NCI-H146 treated with DMSO at 0.1 percent for 48 hours (cell line): ENCODE measurements around the gene ACVR2A.

Experiments used
- DNase-seq: peaks from one replicate; lab custom pipeline; 2025; ENCODE audit not compliant: unreplicated experiment; lab: John Stamatoyannopoulos, UW

ACVR2A gene

DNA sequence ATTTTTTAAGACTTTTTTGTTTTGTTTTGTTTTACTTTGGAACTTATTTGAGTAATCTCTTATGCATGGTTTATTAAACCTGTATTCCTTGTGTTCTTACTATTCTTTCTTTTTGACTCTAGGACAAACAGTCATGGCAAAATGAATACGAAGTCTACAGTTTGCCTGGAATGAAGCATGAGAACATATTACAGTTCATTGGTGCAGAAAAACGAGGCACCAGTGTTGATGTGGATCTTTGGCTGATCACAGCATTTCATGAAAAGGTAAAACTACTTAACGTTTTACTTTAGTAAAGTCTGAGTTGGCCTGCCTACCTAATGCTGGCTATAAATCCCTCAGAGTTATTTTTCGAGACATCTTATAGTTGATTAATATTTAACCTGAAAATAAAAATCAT, 72.3 kb downstream of the ACVR2A start:
- no peak for DNase-seq

DNA sequence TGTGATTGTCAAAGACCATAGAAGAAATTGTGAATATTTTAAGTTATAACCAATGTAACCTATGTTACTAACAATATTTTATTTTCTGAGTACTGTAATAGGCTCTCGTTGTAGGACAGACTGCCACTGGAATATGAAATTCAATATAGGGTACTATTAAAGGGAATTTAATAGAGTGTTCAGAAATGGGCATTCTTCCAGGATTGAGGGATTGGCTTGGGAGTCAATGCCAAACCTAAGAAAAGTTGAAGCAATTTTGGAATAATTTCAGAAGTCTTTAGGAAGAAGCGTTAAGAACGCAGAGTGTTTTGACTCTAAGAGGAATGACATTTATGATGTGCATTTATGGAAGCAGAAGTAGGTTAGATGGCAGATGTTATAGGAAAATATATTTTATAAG, 79.0 kb downstream of the ACVR2A start:
- DNase-seq, result no peak

DNA sequence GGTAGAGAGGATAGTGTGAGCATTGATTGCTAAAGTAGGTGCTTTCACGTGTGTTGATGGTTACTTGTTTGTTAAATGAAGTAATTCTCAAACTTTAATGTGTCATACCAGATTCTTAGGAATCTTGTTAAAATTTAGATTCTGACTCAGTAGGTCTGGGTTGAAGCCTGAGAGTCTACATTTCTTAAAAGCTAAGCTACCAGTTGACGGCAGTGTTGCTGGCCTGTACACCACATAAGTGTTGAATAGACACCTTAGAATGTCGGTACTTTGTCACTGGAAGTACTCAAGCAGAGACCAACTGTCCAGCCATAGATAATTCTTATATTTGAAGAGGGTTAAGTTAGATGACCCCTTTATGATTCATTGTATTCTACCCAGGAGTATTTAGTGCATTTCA, 79.8 kb downstream of the ACVR2A start:
- DNase-seq, result no peak

DNA sequence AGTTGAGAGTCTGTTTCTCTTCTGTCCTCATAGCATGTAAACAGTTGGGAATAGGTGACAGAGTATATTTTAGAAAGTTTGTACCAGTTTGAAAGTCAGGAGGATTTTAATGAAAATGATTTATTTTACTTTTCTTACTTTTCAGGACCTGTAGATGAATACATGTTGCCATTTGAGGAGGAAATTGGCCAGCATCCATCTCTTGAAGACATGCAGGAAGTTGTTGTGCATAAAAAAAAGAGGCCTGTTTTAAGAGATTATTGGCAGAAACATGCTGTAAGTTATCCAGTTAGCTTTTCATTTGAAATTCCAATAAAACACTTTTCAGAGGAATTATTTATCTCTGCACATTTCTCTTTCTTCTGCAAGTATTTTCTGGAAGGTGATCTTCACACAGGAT, 81.1 kb downstream of the ACVR2A start:
- DNase-seq, result no peak

DNA sequence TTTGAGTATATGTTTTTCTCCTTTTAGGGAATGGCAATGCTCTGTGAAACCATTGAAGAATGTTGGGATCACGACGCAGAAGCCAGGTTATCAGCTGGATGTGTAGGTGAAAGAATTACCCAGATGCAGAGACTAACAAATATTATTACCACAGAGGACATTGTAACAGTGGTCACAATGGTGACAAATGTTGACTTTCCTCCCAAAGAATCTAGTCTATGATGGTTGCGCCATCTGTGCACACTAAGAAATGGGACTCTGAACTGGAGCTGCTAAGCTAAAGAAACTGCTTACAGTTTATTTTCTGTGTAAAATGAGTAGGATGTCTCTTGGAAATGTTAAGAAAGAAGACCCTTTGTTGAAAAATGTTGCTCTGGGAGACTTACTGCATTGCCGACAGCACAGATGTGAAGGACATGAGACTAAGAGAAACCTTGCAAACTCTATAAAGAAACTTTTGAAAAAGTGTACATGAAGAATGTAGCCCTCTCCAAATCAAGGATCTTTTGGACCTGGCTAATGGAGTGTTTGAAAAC, 82.3 kb downstream of the ACVR2A start:
- no peak for DNase-seq

DNA sequence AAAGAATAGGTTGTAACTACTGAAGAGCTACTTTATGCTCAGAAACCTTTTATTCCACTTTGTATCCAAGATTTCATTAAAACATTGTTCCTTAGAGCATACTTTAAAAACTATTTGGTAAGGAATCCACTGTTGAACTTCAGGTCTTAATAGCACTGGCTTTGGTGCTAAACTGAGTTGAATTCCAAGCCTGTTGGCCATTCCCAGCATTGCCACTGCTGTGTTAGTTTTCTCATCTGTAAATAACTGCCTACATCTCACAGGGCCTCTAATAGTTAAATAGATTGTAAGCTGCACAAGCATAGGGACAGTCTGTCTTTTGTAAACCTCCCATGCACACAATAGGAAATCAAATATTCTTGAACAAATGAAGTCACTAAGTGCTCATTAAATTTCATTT, 89.1 kb downstream of the ACVR2A start:
- DNase-seq, result no peak

DNA sequence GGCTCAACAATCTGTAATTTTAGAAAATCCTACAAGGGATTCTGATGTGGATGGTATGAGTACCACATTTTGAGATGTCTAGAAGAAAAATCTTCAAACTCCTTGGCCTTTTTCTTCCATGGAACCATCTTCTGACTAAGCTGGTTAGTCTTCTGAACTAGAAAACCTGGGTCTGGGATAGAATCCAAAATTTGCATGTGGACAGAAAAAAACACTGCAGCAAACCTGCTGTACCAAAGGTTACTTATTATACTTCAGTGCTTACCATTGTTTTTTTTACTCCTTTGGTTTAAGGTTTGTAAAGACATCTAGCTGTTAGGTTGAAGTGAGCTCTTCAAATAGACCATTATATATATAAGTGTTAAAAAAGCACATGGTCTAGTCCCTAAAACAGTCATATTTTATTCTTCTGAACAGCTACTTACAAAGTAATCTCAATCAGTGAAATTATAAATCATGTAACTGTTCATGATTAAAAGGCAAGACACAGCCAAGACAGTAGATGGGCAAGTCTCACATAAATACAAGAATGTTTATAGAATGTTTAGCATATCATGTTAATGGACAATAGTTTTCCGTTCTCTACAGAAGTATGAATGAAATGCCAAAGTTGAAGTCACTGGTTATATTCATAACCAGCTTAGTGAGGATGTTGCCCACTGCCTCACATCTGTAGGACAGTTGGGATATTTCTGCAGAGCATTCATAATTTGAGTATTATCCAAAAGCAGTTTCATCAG, 90.2 kb downstream of the ACVR2A start:
- no peak for DNase-seq

DNA sequence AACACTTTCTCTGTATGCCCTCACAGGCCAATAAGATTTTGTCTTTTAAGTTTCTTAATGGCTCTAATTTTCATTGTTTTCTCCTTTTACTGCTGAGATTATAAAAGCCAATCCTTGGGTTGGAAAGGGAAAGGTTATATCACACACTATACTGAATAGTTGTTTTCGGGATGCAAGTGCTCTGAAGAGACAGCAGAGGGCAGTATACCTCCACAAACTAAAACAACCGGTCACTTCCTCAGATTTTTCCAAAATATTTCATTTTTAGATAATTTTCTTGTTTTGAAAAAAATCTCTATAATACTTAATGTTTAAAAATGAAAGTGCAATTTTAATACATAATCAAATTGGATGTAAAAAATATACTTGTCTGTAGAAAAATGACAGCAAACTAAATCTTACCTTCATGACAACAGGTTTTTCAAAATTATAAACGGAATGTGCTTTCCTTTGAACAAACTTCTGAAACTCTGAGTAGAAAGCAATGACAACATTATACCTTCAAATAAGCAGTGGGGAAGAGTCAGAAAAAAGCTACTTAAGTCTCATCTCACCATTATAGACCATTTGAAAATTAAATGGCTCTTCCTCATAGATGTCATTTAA, 93.0 kb downstream of the ACVR2A start:
- peak; percentile 7 for DNase-seq

DNA sequence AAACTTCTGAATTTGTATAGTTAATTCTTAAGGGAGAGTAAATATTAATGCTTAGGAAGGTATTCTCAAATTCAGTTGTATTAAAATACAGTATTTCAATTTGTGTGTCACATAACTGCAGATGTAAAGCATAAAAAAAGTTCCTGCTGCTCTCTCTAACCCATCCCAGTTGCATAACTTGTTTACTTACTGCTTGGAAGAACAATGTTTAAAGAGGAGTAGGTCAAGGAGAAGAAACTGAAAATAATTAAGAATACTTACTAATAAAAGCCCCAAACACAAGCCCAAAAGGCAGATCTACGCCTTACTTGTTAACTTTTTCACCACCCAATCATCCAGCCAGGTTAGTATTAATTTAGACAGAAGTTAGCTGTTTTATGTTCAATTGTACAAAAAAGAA, 94.5 kb downstream of the ACVR2A start:
- no peak for DNase-seq

DNA sequence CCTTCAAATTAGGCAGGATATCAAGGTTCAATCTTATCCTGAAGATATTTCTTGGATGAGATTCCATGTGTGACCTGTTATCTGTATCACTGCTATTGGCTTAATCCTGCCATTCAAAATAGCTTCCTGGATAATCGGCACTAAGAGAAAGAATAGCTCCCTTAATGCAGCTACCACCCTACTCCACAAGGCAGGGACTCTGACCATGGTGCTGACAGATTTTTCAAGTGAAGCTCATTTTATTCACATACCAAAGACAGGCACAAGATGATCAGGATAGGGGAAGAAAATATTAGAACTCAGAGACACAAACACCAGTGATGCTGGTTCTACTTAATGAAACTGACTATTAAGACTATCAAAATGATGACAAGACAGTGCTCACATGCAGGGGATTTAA, 100.8 kb downstream of the ACVR2A start:
- no peak for DNase-seq

DNA sequence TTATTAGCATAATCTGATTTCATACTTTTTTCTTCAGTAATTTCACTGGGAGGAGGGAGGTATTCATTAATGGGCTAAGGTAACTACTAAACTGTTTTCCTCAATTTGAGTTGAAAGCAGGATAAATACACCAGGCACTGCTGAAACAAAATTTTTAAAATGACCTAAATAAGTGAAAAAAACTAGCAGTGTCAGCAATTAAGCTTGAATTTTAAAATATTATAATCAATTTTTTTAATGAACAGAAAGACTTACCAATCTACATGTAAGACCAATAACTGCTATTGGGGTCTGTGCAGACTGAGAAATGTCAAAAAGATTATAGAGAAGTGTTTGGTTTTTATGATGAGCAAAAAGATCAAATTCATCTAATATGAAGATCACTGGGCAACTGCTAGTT, 107.3 kb downstream of the ACVR2A start:
- DNase-seq, result no peak

DNA sequence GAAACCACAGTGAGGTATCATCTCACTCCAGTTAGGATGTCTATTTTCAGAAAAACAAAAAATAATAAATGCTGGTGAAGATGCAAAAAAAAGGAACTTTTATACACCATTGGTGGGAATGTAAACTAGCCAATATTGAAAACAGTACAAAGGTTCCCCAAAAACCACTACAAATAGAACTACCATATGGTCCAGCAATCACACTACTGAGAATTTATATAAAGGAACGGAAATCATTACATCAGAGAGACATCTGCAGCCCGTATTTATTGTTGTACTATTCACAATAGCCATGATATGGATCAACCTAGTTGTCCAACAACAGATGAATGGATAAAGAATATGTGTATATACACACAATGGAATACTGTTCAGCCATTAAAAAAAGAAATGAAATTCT, 123.7 kb downstream of the ACVR2A start:
- DNase-seq, result no peak

DNA sequence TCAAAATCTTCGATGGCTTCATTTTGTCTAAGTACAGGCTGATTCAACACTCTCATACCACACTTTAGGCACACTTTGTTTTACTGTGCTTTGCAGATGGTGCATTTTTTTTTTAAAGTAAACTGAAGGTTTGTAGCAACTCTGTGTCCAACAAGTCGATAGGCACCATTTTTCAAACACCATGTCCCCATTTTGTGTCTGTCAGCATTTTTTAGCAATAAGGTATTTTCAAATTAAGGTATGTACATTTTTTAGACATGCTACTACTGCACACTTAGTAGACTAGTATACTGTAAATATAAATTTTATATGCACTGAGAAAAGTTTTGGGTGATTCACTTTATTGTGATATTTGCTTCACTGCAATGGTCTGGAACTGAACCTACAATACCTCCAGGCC, 131.3 kb downstream of the ACVR2A start:
- no peak for DNase-seq

DNA sequence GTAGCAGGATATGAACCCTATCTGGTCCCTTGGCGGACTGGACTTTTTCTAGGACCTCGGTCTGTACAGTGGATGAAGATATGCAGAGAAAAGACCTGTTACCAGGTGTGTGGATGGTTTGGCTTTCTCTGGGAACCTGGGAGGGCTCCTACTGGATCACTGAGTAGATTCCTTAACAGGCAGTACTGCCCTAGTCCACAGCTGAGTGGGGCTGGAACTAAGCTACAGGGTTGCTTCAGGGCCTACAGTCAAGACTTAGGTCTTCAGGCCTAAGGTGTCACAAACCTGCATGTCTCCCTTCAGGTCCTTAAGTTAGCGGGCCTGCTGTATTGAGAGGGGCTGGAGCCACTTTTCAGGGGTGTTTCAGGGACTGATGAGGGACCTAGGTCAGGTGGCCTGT, 132.8 kb downstream of the ACVR2A start:
- DNase-seq, result no peak
